Glutamatergic neuron (in vitro differentiated cells): ENCODE data around the gene SERPING1. TPM values are rescaled to one million over a fixed set of nuclear protein-coding genes. Genes with fewer than 3 reads are reported as not detected.
A peak's percentile ranks its signal among the peaks of the same experiment; 100 is the strongest.

Experiments
- DNase-seq: peaks from one replicate; pipeline ENCODE4 v3.0.0; 2022
- H3K27ac Mint-ChIP-seq: one replicate; pipeline ENCODE4 v1.8.0; 2020; ENCODE audit warnings: mild to moderate bottlenecking, mixed read lengths, inconsistent platforms; ENCODE audit not compliant: unreplicated experiment
- H3K27me3 Mint-ChIP-seq: one replicate; pipeline ENCODE4 v1.8.0; 2020; ENCODE audit warnings: mild to moderate bottlenecking, moderate library complexity, mixed read lengths, inconsistent platforms; ENCODE audit not compliant: unreplicated experiment
- H3K36me3 Mint-ChIP-seq: one replicate; pipeline ENCODE4 v1.8.0; 2020; ENCODE audit warnings: mild to moderate bottlenecking, mixed read lengths, inconsistent platforms; ENCODE audit not compliant: unreplicated experiment
- H3K4me1 Mint-ChIP-seq: one replicate; pipeline ENCODE4 v1.8.0; 2020; ENCODE audit warnings: mild to moderate bottlenecking, low read depth, mixed read lengths, inconsistent platforms; ENCODE audit not compliant: unreplicated experiment
- H3K4me3 Mint-ChIP-seq: one replicate; pipeline ENCODE4 v1.8.0; 2020; ENCODE audit warnings: mild to moderate bottlenecking, mixed read lengths, inconsistent platforms; ENCODE audit not compliant: unreplicated experiment
- H3K9me3 Mint-ChIP-seq: one replicate; pipeline ENCODE4 v1.8.0; 2020; ENCODE audit warnings: mild to moderate bottlenecking, moderate library complexity, mixed read lengths, inconsistent platforms; ENCODE audit not compliant: unreplicated experiment
- total RNA-seq: library from RNA; stranded (reverse); fragmentation: NEBNext Ultra II Directional; extraction: Animal tissue kit (Norgen Biotek cat#: 25700); gene quantifications from one replicate; pipeline ENCODE4 v1.2.1, GENCODE V29; 2021; ENCODE audit not compliant: unreplicated experiment
- TF ChIP-seq, protein P1 (sequence below): fragments of 200-600 bp; sonication (generic); IDR thresholded peaks from one replicate; pipeline ENCODE4 v1.5.0; 2021; ENCODE audit not compliant: partially characterized antibody, unreplicated experiment

The SERPING1 gene
- total RNA-seq, 1 donor from 2014 or later, result 46.1 TPM

DNA sequence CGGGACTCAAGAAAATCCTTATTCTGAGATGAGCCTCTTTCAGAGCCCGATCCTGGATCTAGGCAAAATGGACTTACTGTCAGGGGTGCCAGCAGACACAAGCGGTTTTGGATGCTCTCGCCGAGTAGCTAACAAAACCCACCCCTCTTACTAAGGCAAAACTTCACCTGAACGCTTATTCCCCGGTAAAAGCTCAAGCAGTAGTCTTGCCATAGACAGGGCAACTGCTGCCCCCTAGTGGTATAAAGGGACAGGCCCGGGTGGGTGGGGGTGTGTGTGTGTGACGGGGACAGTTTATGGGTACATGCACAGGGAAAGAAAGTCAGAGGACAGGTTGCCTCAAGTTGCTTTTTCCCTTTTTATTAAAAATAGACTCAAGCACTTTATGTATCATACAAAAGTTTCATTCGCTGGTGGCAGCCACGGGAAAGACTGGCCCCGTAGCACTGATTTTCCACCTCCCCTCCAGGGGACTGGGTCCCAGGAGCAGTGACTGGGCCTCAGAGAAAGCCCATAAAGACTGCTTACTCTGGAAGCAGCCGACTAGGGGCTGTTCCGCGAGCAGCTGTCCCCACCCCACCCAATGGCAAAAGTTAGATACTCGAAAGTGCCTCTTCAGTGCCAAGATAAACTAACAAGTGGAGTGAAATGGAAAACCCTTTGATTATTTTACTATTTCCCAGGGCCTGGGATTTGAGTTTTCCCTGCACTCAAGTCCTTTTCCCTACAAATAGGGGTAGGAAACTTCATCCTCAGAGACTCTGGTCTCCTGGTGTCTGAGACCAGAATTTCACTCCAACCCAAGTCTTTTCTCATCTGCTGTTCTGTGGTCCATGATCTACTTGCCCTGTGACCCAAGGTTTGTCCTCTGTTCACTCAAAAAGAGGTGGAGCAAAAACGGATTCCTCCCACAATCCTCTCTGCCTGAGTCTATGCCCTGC, 47.5 kb downstream of the SERPING1 start:
- TF ChIP-seq, protein P1, sequence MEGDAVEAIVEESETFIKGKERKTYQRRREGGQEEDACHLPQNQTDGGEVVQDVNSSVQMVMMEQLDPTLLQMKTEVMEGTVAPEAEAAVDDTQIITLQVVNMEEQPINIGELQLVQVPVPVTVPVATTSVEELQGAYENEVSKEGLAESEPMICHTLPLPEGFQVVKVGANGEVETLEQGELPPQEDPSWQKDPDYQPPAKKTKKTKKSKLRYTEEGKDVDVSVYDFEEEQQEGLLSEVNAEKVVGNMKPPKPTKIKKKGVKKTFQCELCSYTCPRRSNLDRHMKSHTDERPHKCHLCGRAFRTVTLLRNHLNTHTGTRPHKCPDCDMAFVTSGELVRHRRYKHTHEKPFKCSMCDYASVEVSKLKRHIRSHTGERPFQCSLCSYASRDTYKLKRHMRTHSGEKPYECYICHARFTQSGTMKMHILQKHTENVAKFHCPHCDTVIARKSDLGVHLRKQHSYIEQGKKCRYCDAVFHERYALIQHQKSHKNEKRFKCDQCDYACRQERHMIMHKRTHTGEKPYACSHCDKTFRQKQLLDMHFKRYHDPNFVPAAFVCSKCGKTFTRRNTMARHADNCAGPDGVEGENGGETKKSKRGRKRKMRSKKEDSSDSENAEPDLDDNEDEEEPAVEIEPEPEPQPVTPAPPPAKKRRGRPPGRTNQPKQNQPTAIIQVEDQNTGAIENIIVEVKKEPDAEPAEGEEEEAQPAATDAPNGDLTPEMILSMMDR, result peak; percentile 92
- Mint-ChIP-seq H3K36me3 (no peaks in the 10 kb centered on the region), H3K9me3 (peaks cover 35% of the 10 kb centered on the region), H3K27ac (peak overlapping the region; percentile 77), H3K4me3 (peak overlapping the region; percentile 97), H3K4me1 (peaks cover 56% of the 10 kb centered on the region), H3K27me3 (peaks cover 46% of the 10 kb centered on the region)
- peak; percentile 90 for DNase-seq

DNA sequence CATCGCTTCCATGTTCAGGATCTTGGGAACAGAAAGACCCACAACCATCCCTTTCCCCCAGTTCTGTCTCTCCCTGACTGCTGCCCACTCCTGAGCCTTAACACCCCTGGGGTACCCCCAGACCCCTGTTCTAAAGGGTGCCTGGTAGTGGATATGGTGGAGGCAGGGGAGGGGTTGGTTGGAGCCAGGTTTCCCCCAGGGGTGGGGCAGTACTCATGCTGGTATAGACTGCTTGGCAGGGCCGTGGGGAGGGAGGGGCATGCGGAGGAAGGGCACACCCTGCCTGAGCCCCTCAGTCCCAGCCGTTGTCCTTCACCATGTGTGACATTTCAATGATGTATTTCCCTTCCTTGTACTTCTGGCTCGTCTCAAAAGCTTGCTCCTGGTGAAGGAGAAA, 48.2 kb downstream of the SERPING1 start:
- no peak for DNase-seq
- Mint-ChIP-seq H3K4me1 (peaks cover 61% of the 10 kb centered on the region), H3K27ac (peak overlapping the region; percentile 100), H3K4me3 (peak overlapping the region; percentile 97), H3K36me3 (no peaks in the 10 kb centered on the region), H3K27me3 (peaks cover 43% of the 10 kb centered on the region), H3K9me3 (peaks cover 38% of the 10 kb centered on the region)
- TF ChIP-seq, protein P1, result no peak

GRCh38 chr11:57646194-57646798, 48.8 kb downstream of the SERPING1 start:
- Mint-ChIP-seq H3K9me3 (peaks cover 38% of the 10 kb centered on the region), H3K4me1 (peaks cover 55% of the 10 kb centered on the region), H3K27ac (peak overlapping the region; percentile 100), H3K36me3 (no peaks in the 10 kb centered on the region), H3K27me3 (peaks cover 41% of the 10 kb centered on the region), H3K4me3 (peak overlapping the region; percentile 97)
- no peak for DNase-seq
- TF ChIP-seq, protein P1, result no peak

DNA sequence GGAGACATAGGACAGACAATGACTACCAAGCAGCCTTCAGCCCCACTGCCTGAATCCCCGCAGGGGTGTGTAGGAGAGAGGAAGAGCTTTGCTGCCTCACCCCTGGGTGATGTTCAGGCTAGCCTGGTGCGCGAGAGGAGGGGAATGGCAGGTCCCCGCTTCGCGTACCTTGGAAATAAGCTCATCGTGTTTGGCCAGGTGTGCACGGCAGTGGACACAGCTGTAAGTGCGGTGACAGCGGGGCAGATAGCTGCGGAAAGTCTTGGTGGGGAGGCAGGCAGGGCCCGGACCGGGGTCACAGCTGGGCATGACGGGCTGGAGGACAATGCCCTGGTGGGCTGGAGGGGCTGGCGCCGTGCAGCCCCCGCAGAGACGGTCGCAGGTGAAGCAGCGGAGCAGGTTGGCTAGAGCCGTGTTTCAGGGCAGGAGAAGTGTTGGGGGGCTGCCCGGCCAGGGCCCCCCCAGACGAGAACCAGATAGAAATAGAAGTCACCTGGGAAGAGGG, 49.4 kb downstream of the SERPING1 start:
- TF ChIP-seq, protein P1, result no peak
- H3K9me3 Mint-ChIP-seq, result peaks cover 38% of the 10 kb centered on the region

More for the DNA sequence above, 49.4 kb downstream of the SERPING1 start:
- H3K27ac Mint-ChIP-seq, result peak overlapping the region; percentile 100
- no peaks in the 10 kb centered on the region for H3K36me3 Mint-ChIP-seq
- peak overlapping the region; percentile 97 for H3K4me3 Mint-ChIP-seq
- H3K27me3 Mint-ChIP-seq, result peaks cover 41% of the 10 kb centered on the region
- peaks cover 51% of the 10 kb centered on the region for H3K4me1 Mint-ChIP-seq
- no peak for DNase-seq
